ENCODE results near the gene SLC47A2. TPM values are rescaled to one million over a fixed set of nuclear protein-coding genes. Genes with fewer than 3 reads are reported as not detected.
A peak's percentile ranks its signal among the peaks of the same experiment; 100 is the strongest.

The SLC47A2 gene
- total and polyA plus RNA-seq, 2 experiments from 2014 or later = not detected

DNA sequence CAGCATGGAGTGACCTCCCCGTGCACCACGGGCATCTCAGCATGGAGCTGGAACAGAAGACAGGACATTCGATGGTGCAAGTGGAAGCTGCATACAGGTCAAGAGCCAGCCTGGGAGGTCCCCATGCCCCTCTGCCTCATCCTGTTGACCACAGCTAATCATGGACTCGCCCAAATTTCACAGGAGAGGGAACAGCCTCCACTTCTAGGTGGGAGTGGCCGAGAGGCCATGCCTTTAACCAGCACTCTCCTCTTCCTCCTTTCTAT lies 3.8 kb upstream of the SLC47A2 start (continued):
- TF ChIP-seq ZNF462 (CRISPR knock-in tag; IDR thresholded peaks at IDR 0.05) (no peak), ZNF114 (CRISPR knock-in tag; IDR thresholded peaks at IDR 0.05) (no peak), REST (IDR thresholded peaks at IDR 0.05; ENCODE audit: unreplicated experiment) (no peak), ZNF331 (CRISPR knock-in tag; IDR thresholded peaks at IDR 0.05; ENCODE audit: low read depth) (no peak)

- ATAC-seq (no peak), DNase-seq (ENCODE audit: low spot score) (no peak)
- Histone ChIP-seq H3K27ac (ENCODE audit: low read depth) (no peak overlapping the region), H2AFZ (no peak overlapping the region), H3K4me3 (no peak overlapping the region), H3K9me2 (ENCODE audit: insufficient read depth) (no peaks in the 10 kb centered on the region), H3K4me1 (ENCODE audit: insufficient read depth) (no peaks in the 10 kb centered on the region), H3F3A (replicated peaks; ENCODE audit: low read depth) (no peaks in the 10 kb centered on the region), H3K36me3 (ENCODE audit: insufficient read depth) (no peaks in the 10 kb centered on the region), H3K79me2 (replicated peaks; ENCODE audit: insufficient read depth) (no peaks in the 10 kb centered on the region), H3K4me2 (no peak overlapping the region), H4K20me1 (replicated peaks; ENCODE audit: insufficient read depth) (no peaks in the 10 kb centered on the region), H3K27me3 (ENCODE audit: insufficient read depth) (no peaks in the 10 kb centered on the region)
- TF ChIP-seq NANOG (IDR thresholded peaks at IDR 0.05; ENCODE audit: borderline replicate concordance) = no peak
- H3K36me3 Mint-ChIP-seq (ENCODE audit: low read depth) = no peaks in the 10 kb centered on the region
- no peaks in the 10 kb centered on the region; the same call in 2 of the 3 replicates for H3K9me3 Mint-ChIP-seq
- peak overlapping the region; percentile 16; the same call in 1 of the 2 replicates for H3K27ac Mint-ChIP-seq
- H3K4me3 Mint-ChIP-seq = no peak overlapping the region
- H3K4me1 Mint-ChIP-seq = peaks cover 3% of the 10 kb centered on the region
- peaks cover 7% of the 10 kb centered on the region for H3K27me3 Mint-ChIP-seq (ENCODE audit: insufficient read depth, low read depth, poor library complexity)
Observed at GRCh38 chr17:19719355-19720209, 3.2 kb upstream of the SLC47A2 start.
